Stimulated activated CD8-positive, alpha-beta memory T cell treated with anti-CD3 and anti-CD28 coated beads, Interleukin-7, amount 100 ng/mL, for 4 hours (primary cell): ENCODE measurements around the gene RASAL2.

Experiments used
- DNase-seq, 2 donors: peaks; one replicate each; pipeline ENCODE4 v3.0.0-alpha.2; 2020; ENCODE audit warnings: low read depth in 2 of 2

Gene RASAL2

DNA sequence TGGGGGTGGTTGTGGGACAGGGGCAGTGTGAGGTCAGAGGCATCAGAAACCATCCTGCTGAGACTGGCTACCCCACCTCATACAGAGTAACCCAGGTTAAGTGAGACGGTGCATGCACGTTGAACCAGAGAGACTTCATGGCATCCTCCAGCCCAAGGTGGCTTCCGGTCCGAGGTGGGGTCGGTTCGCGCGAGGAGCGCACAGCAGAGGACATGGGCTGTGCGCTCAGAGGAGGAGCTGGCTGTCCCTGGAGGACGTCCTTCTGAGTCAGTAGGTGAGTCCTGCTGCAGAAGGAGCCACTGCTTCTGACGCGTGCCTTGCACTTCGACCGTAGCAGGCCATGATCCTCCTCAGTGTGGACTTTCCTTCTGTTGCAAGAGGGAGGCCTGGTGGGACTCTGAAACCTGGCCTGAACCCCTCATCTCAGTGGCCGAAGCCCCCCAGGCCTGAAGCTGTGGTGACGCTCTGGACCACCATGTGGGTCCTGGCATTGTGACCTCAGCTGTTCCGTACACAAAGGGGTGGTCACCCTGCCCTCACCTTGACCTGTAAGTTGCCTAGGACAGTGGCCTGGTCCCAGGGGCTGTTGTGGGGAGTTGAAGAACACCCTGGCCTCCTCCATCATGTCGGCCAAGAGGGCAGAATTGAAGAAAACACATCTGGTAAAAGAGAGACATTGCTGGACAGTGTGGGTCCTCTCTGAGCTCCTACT is 418.8 kb downstream of the RASAL2 start, which contains the start of gene TEX35:
Gene TEX35, plus strand, starts transcription at position 544 of the 712 bp plus-strand sequence. Its CDS starts 80 bp downstream, at position 624.
- no peak for DNase-seq

DNA sequence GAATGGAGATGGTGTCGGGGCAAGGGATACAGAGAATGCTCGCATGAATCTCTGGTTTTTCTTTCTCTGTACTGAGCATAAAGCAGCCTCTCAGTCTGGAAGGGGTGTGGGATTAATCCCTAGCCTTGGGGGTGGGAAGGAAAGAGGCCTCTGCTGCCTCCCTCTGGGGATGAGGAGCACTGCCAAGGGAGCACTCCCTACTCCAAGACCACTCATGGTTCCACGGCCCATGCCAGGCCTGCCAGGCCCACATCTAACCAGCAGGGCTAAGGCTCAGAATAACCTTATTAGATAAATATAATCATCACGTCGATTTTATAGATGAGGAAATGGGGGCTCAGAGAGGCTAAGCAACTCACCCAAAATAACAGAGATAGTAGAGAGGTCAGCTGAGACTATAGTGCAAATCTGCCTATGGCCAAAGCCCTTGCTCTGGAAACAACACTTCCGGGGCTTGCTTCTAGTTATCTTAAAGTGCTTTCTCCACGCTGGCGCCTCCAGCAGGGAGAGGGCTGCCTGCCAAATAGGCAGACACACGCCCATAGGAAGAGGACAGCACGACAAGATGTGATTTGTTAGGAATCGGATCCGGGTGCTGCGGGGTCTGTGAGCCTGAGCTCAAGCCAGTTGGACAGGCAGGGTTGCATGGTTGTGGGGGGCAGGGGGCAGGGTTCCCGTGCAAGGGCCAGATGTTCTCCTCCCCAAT is 419.5 kb downstream of the RASAL2 start:
- no peak for DNase-seq

- DNase-seq = no peak
These were observed 422.2 kb downstream of the RASAL2 start for GRCh38 chr1:178516110-178516509.

DNA sequence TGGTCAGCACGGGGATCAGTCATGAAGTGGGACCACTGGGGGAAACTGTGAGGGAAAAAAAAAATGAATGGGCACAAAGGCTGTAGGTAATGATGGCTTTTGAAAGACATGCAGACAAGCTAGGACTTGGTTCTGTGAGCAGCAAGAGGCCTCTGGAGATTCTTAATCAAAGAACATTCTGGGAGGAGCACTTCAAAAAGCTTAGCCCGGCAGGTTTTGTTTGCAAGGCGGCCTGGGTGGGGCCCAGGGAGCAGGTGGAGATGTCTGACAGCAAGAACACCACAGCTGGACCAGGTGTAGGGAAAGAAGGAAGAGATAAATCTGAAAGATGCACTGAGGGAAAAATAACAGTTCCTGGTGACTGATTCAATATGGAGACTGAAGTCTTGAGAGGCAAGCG is 425.0 kb downstream of the RASAL2 start:
- no peak for DNase-seq

GRCh38 chr1:178520803-178521202 is 426.9 kb downstream of the RASAL2 start:
- DNase-seq = no peak

- no peak for DNase-seq
These were observed 427.3 kb downstream of the RASAL2 start for GRCh38 chr1:178521241-178521640.

DNA sequence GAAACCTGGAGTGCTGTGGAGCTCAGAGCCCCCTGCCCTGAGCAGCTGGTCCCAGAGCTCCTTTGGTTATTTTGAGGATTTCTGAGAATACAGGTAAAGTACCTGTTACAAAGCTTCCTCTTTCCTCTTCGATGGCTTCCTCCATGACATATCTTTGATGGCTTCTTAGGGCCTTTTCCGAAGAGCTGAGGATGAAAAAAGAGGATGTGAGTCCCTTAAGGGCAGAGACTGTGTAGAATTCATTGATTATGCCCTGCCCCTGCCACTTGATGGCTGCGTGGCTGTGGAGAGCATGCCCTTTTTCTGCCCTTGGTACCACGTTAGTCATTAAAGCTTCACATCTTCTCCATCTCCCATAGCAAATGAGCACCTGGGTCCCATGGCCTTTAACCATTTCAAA is 433.2 kb downstream of the RASAL2 start:
- no peak for DNase-seq

DNA sequence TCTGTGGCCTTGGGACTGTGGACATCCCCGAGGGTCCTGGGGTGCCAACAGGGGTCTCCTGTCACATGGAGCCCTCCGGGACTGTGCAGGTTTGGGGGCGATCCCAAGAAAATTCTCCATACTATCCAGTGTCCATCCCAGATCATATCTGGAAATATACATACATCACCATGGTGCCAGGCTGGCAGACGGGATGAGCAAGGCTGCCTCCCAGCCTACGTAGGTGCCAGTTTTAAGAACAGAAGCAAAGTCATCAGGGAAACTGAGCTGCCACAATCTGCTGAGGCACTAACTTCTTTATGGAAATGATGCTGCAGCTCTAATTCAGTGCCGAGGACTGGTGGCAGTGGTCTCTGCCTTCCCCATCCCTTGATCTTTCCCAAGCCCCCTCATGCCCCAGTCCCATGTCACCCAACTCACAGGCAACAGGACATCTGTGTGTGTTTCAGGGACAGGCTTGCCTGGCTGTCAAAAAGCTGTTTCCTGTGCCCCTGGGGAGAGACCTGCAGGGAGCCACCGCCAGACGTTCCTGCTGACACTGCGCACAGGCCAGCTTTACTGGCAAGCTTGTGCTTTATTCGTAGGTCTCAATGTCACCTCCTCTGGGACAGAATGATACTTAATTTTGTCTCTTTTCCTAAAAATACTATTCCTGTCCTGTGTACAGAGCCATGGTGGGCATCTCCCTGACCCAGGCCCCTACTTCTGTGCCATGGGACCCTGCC is 434.5 kb downstream of the RASAL2 start:
- no peak for DNase-seq

DNA sequence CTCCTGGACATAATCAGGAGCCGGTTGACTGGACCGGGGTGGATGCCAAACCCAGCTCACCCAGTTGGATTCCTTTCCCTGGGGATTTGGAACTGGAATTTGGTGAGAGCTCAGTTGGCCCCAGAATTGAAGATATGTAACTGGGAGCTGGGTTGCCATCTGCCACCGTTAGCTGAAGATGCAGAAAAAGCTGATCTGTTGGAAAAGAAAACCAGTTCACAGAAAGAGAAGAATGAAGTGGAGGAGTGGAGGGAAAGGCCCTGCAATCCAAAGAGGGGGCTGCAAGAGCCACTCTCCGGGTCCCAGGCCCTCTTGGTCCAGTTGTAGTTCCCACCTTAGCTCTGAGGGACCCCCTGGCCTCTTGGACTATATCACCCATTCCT is 435.0 kb downstream of the RASAL2 start:
- DNase-seq = no peak

DNA sequence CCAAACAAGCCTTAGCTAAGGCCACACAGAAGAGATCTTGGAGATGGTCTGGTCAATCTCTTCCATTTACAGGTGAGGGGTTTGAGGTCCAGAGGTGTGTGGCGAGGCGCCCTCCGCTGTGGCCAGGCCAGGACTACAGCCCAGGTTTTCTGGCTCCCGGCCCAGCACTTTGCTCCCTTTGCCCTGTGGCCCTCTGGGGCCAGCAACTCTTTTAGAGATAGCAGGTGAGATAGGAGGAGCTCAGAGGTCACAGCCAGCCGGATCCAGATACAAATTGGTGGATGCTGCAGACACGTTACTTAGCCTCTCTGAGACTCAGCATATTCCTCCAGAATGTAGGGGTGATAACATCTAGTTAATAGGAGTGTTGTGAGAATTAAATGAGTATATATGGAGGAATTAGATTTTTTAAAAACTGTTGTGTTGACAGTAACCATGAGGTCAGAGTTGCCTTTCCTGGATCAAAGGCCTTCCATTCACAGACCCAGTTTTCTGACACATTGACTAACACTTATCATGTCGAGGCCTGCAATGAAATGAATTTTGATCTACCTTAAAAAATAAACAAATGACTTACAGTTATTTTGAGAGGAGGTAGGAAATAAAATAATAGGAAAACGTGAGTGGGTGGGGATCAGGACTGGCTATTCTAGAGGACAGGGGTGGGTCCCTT is 435.6 kb downstream of the RASAL2 start:
- DNase-seq = no peak

- no peak for DNase-seq
These were observed 436.1 kb downstream of the RASAL2 start for GRCh38 chr1:178530037-178530402.

GRCh38 chr1:178530502-178530901 is 436.6 kb downstream of the RASAL2 start:
- DNase-seq = no peak

DNA sequence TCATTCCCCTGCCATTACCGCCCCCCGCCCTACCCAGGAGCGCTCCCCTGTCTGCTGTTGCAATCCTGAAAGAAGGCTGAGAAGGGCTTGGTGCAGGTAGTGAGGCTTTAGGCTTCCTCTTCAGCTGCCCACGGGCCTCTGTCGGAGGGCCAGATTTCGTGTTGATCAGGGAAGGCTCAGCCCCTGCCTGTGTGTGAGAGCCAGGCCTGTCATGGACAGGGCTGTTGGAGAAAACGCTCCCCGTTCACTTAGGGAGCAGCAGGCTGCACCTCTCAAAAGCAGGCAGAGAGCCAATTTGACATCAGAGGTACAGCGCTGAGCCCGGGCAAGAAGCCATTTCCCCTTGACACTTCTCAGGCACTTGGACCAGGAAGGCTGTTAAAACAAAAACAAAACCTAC is 438.0 kb downstream of the RASAL2 start:
- no peak for DNase-seq

DNA sequence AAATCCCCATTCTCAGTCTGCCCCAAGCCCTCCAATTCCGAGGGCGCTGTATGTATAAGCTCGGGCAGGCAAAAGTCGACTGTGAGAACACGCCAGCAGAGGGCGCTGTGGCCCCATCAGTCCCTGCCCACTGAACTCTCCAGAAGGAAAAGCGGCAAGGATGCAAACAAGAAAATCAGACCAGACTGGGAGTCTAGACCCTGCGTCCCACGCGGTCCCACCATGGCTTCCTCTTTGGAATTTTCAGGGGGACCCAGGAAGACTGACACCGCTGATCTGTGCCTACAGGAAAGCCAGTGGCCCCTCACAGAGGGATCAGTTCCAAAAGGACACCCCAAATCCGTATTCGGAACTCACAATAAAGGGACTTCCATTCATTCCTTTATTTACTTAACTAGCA is 438.5 kb downstream of the RASAL2 start:
- peak; percentile 48 for DNase-seq

DNA sequence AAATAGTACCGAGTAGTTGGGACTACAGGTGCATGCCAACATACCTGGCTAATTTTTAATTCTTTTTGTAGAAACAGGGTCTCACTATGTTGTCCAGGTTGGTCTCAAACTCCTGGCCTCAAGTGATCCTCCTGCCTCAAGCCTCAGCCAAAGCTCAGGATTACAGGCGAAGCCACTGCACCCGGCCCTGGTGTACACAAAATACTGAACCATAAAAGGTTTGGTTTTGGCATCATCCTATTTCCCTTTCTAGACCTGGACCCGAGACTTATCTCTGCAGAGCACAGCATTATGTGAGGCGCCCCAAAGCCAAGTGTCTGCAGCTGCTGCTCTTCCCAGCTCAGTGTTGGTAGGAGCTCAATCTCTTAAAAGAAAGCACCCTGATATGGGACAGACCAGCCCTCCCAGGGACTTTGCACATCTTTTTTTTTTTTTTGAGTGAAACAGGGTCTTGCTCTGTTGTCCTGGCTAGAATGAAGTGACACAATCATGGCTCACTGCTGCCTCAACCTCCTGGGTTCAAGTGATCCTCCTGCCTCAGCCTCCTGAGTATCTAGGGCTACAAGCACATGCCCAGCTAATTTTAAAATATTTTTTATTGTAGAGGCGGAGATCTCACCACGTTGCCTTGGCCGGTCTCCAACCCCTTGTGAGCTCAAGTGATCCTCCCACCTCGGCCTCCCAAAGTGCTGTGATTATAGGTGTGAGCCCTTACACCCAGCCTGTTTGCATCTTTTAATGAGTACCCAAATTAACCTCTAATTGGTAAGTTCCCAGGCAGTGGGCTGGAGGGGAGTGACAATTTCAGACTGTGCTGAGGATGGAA is 439.4 kb downstream of the RASAL2 start:
- no peak for DNase-seq
